Ectodermal cell (in vitro differentiated cells): ENCODE measurements around the gene MRPL49.
"Not testable (repeated sequence)": the region's sequence is repeated elsewhere in the genome, so short reads cannot be mapped to it uniquely, and the experiment has no call there.

Experiments
- H3K27ac ChIP-seq: 2 replicates; pipeline ENCODE4 v1.7.0; 2013; ENCODE audit warnings: mild to moderate bottlenecking, low read depth, low read length; ENCODE audit not compliant: insufficient read depth, poor library complexity, severe bottlenecking
- H3K27me3 ChIP-seq: 2 replicates; pipeline ENCODE4 v1.7.0; 2013; ENCODE audit warnings: mild to moderate bottlenecking, low read length; ENCODE audit not compliant: insufficient read depth, control insufficient read depth, poor library complexity, severe bottlenecking
- H3K36me3 ChIP-seq: one replicate; pipeline ENCODE4 v1.7.0; 2013; ENCODE audit warnings: low read length; ENCODE audit not compliant: control insufficient read depth, insufficient read depth
- H3K4me1 ChIP-seq: one replicate; pipeline ENCODE4 v1.7.0; 2013; ENCODE audit warnings: low read length; ENCODE audit not compliant: control insufficient read depth, insufficient read depth
- H3K4me3 ChIP-seq: 2 replicates; pipeline ENCODE4 v1.7.0; 2013; ENCODE audit warnings: low read depth, low read length, control low read depth; ENCODE audit not compliant: insufficient read depth
- H3K9me3 ChIP-seq: 2 replicates; pipeline ENCODE4 v1.7.0; 2013; ENCODE audit warnings: mild to moderate bottlenecking, low read length, moderate library complexity; ENCODE audit not compliant: control insufficient read depth
- WGBS, 2 experiments: methylation state at CpG; one replicate each; pipeline ENCODE4 v1.1.7; 2013; ENCODE audit warnings: missing lambda C conversion rate in 2 of 2; 5-methylcytosine and 5-hydroxymethylcytosine counted together

MRPL49 gene

DNA sequence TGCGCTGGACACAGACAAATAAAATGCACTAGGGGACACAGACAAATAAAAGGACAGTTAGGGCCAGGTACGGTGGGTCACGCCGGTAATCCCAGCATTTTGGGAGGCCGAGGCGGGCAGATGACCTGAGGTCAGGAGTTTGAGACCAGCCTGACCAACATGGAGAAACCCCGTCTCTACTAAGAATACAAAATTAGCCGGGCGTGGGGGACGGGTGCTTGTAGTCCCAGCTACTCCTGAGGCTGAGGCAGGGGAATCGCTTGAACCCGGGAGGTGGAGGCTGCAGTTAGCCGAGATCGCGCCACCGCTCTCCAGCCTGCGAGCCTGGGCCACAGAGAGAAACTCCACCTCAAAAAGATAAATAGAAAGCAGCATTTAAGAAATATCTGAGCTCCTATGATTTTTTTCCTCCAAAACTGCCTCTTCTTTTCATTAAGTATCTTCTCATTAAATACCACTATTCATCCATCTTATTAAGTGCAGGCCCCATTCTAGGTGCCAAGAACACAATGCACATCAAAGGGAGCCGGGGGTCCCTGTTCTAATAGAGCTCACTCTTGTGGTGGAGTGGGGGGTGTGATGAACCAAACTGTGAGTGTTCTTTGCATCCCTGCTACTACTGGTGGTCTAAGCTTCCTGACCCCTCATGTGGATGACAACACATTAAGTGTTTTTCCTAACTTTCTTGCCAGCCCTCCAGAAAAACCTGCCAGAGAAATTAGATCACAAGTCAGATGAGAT is 3.9 kb upstream of the MRPL49 start:
- Histone ChIP-seq H3K27me3 (no peaks in the 10 kb centered on the region), H3K27ac (no peak overlapping the region), H3K36me3 (peaks cover 17% of the 10 kb centered on the region), H3K4me3 (no peak overlapping the region), H3K9me3 (no peaks in the 10 kb centered on the region), H3K4me1 (peaks cover 7% of the 10 kb centered on the region)
- 91% methylated on average over 18 of the region's 18 CpGs for WGBS, 2 experiments

DNA sequence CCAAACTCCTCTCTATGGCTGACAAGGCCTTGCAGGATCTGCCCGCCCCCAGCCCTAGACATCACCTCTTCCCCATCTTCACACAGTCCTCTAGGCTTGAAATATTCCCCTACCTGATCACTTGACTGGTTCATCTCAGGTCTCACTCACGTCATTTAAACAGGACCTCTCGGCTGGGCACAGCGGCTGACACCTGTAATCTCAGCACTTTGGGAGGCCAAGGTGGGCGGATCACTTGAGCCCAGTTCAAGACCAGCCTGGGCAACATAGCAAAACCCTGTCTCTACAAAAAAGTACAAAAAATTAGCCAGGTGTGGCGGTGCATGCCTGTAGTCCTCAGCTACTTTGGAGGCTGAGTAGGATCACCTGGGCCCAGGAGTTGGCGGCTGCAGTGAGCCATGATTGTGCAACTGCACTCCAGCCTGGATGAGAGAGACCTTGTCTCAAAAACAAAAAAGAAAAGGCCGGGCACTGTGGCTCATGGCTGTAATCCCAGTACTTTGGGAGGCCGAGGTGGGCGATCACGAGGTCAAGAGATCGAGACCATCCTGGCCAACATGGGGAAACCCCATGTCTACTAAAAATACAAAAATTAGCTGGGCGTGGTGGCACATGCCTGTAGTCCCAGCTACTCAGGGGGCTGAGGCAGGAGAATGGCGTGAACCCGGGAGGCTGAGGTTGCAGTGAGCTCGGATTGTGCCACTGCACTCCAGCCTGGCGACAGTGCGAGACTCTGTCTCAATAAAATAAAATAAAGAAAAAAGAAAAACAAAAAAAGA is 3.0 kb upstream of the MRPL49 start:
- H3K36me3 ChIP-seq: peaks cover 17% of the 10 kb centered on the region
- 93 to 94% methylated on average over 18 of the region's 18 CpGs for WGBS, 2 experiments
- H3K4me3 ChIP-seq, H3K27me3 ChIP-seq, H3K27ac ChIP-seq, H3K4me1 ChIP-seq, H3K9me3 ChIP-seq: not testable (repeated sequence)

DNA sequence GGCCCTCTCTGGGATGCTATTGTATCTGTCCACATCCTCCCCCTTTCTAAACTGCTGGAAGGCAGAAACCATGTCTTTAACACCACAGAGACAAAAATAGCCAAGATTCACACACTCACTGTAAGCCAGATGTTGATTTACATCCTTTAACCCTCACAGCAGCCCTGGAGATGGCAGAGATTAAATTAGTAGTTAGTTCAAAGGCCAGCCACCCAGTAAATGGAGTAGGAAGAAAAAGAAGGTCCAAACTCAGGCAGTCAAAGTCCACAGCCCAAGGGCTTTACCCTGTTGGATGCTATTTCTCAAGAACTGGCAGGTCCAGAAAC is 2.5 kb upstream of the MRPL49 start:
- Histone ChIP-seq H3K9me3 (no peaks in the 10 kb centered on the region), H3K4me3 (no peak overlapping the region), H3K36me3 (peaks cover 17% of the 10 kb centered on the region), H3K27ac (no peak overlapping the region), H3K4me1 (peaks cover 7% of the 10 kb centered on the region), H3K27me3 (no peaks in the 10 kb centered on the region)

DNA sequence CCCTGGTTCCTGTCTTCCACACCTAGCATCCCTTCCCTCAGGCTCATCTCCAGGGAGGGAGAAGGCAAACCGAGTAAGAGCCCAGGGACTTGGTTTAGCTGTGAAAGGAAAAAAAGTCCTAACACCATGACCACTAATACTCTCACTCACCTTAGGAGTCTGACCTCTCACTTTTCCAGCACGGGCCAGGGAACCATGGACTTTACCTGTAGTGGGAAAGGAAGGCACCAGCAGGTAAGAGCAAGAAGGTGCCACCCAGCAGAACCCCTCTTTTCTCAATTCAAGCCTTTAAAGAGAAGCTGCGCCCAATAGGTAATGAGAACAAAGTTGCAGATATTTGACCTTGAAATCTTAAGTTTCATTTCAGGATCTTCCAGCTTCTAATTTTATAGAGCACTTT is 1.3 kb upstream of the MRPL49 start:
- Histone ChIP-seq H3K27ac (no peak overlapping the region), H3K4me3 (peak overlapping the region; percentile 95), H3K9me3 (no peaks in the 10 kb centered on the region), H3K27me3 (no peaks in the 10 kb centered on the region), H3K4me1 (peaks cover 7% of the 10 kb centered on the region), H3K36me3 (peaks cover 21% of the 10 kb centered on the region)
- WGBS, 2 experiments: 90 to 99% methylated on average over 3 of the region's 3 CpGs

DNA sequence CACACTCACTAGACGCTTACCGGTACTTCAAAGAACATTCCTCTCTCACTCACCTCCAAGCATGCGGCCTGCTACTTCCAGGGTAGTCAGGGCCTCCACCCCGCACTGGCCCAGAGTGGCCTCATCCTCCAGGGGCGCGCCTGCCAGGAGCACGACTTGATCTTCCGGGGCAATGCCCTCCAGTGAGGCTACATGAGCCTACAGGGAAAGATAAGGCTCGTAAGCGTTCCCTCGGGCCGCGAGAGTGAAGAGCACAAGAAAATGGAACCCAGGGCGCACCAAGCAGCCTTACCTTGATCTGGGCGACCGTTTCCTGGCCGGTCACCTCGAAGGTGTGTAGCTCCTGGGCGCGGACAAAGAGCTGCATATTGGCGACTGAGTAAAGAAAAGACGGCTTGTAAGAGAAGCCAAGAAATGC is 665 bp upstream of the MRPL49 start:
- Histone ChIP-seq H3K27ac (no peak overlapping the region), H3K27me3 (no peaks in the 10 kb centered on the region), H3K4me1 (peaks cover 3% of the 10 kb centered on the region), H3K36me3 (peaks cover 26% of the 10 kb centered on the region), H3K4me3 (peak overlapping the region; percentile 95), H3K9me3 (no peaks in the 10 kb centered on the region)
- WGBS, 2 experiments: 5% methylated on average over 22 of the region's 22 CpGs

DNA sequence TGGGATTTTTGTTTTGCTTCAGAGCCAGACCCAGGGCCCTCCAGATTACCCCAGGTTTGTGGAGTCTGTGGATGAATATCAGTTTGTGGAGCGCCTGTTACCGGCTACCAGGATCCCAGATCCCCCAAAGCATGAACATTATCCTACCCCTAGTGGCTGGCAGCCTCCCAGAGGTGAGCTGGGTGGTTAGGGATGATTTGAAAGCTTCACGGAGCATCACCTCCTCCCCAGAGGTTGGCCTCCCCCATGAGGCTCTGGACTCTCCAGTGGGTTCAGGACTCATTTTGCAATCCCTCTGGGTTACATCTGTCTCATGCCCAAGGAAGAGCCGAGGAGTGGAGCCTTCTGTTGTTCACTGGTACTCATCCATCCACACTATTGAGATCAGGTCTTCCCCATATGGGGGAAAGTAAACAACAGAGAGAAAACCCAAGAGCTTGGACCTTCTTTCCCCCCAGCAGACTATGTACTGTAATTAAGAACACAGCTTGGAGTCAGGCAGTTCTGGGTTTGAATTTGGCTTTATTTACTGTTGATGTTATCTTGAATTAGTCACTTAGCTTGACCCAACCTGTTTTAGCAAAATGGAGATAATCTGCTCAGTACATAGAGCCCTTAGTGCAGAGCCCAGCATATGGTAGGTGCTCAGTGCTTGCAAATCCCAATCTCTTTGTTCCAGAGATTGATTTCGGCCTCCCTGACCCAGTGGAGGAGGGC is 2.5 kb downstream of the MRPL49 start:
- H3K27me3 ChIP-seq: no peaks in the 10 kb centered on the region
- H3K9me3 ChIP-seq: no peaks in the 10 kb centered on the region
- peaks cover 31% of the 10 kb centered on the region for H3K36me3 ChIP-seq
- WGBS, 2 experiments: 94 to 97% methylated on average over 3 to 5 of the region's 5 CpGs
- no peaks in the 10 kb centered on the region for H3K4me1 ChIP-seq
- H3K27ac ChIP-seq: no peak overlapping the region
- H3K4me3 ChIP-seq: no peak overlapping the region

DNA sequence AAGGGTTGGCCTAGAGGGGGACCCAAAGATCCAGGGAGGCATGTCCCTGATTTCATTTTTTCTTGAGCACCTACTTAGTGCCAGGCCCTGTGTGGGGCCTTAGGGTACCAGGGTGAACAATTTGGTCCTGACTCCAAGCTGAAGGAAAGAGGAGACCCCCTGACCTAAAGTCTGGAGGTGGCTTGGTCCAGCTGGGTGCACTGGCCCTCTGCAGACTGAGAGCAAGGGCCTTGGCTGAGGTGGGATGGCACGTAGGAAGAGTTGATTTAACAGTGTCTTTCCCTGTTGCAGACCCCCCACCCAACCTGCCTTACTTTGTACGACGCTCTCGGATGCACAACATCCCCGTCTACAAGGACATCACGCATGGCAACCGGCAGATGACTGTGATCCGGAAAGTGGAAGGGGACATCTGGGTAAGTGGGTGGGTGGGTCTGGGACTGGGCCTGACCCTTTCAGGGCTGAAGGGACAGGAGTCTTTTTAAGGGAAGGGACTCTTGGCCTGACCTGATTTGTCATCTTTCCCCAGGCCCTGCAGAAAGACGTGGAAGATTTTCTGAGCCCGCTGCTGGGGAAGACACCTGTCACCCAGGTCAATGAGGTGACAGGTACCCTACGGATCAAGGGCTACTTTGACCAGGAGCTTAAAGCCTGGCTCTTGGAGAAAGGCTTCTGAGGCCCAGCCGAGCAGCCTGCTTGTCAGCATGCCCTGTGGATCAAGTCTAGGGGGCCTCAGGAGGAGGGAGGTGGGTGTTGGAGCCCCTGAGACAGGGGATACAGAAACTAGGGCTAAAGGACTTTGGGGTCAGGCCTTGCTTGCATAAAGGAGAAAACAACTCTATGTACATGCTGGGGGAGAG is 3.3 kb downstream of the MRPL49 start:
- H3K27me3 ChIP-seq: no peaks in the 10 kb centered on the region
- 95 to 97% methylated on average over 12 of the region's 12 CpGs for WGBS, 2 experiments
- no peaks in the 10 kb centered on the region for H3K9me3 ChIP-seq
- H3K4me3 ChIP-seq: no peak overlapping the region
- peaks cover 23% of the 10 kb centered on the region for H3K36me3 ChIP-seq
- no peak overlapping the region for H3K27ac ChIP-seq
- H3K4me1 ChIP-seq: no peaks in the 10 kb centered on the region

DNA sequence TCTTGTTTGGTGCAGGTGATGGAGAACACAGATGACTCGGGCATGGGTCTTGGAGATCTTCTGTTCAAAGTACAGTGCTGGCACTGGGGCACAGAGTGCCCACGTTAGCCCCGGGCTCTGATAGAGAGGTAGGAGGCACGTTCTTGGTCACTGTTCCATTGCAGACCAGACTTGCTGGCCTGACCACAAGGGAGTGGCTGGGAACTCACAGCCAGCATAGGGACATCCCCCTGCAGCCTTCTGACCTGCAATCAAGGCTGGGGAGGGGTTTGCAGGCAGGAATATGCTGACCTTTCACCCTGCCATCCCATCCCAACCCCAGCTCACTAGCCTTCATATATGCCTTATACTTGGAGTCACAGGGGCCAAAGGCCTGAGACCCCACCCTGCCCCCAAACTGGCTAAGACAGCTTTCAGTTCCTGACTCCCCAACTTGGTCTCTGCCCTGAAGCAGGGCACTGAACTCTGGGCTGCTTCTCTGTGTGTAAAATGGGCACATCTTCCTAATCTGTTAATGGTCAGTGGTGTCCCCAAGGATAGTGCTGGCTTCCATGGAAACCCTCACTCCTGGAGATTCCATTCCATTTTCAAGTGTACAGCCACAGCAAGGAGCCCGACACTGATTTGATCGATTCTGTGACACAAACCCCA is 4.6 kb downstream of the MRPL49 start:
- 91 to 96% methylated on average over 6 of the region's 6 CpGs for WGBS, 2 experiments
- Histone ChIP-seq H3K27me3 (no peaks in the 10 kb centered on the region), H3K9me3 (no peaks in the 10 kb centered on the region), H3K36me3 (peaks cover 20% of the 10 kb centered on the region), H3K4me1 (no peaks in the 10 kb centered on the region), H3K27ac (no peak overlapping the region), H3K4me3 (no peak overlapping the region)

DNA sequence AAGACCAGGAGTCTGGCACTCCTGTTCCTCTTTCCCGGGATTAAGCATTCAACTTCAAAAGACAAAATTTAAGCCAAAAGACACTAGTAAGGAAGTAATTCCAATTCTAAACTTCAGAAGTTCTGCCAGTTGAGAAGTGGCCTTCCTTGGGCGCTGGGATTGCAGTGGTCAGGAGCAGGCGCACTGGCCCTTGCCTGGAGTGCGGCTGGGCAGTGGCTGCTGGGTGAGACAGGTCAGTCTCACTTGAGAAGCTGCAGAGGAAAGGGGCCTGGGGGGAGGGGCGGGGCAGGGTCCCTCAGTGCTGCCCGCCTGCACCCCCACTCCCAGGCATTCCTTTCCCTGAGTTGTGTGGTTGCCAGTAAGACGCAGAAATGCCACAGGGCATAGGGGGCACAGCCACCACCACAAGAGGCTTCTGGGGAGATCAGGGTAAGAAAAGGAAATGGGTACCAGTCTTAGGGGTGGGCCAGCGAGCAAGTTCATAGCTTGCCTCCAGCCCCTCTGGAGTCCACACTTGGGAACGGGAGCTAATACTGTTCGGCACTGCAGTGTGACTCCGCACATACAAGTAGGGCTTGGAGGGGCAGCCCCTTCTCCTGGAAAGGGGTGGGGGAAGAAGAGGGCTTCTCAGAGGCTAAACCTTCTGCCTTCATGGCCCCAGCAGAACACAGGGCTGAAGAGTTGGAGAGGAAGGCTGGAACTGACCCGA is 5.5 kb downstream of the MRPL49 start:
- 93 to 96% methylated on average over 12 of the region's 12 CpGs for WGBS, 2 experiments

More for the DNA sequence above, 5.5 kb downstream of the MRPL49 start:
- no peaks in the 10 kb centered on the region for H3K4me1 ChIP-seq
- peaks cover 20% of the 10 kb centered on the region for H3K36me3 ChIP-seq
- no peak overlapping the region for H3K4me3 ChIP-seq
- H3K9me3 ChIP-seq: no peaks in the 10 kb centered on the region
- H3K27ac ChIP-seq: no peak overlapping the region
- H3K27me3 ChIP-seq: no peaks in the 10 kb centered on the region
